Ovary (tissue), 3 donors: ENCODE measurements around the gene STMP1.

ENCODE experiments used
- EP300 ChIP-seq: sonication (generic); formaldehyde crosslinking; IDR thresholded peaks from one replicate; pipeline ENCODE4 v1.6.1; 2017; ENCODE audit warnings: antibody characterized with exemption
- POLR2A ChIP-seq: fragments of 450-650 bp; IDR thresholded peaks from one replicate; pipeline ENCODE4 v1.6.1; 2017; ENCODE audit warnings: antibody characterized with exemption, mild to moderate bottlenecking, moderate library complexity
- TF ChIP-seq, protein P1 (sequence below), 3 donors: fragments of 450-650 bp in 2 of 3; fragments of 200-600 bp in 1 of 3; IDR thresholded peaks; one replicate each; pipeline versions ENCODE4 v1.5.1 to v1.8.0; 2016 to 2022; ENCODE audit warnings: antibody characterized with exemption in 3 of 3, mild to moderate bottlenecking in 1 of 3
- donor health status: DM: no; HTN: no; CAD: no.

DNA sequence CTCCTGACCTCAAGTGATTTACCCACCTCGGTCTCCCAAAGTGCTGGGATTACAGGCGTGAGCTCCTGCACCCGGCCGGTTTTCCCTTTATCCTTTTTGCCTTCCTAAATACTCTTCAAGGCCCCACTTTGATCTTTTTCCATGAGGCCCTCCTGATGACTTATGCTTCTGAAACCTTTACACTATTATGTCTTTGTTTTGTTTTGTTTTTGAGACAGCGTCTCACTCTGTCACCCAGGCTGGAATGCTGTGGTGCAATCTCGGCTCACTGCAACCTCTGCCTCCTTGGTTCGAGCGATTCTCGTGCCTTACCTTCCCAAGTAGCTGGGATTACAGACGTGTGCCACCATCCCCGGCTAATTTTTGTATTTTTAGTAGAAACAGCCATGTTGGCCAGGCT, 3.8 kb downstream of the STMP1 start:
- TF ChIP-seq POLR2A (no peak), EP300 (no peak)
- TF ChIP-seq, protein P1, sequence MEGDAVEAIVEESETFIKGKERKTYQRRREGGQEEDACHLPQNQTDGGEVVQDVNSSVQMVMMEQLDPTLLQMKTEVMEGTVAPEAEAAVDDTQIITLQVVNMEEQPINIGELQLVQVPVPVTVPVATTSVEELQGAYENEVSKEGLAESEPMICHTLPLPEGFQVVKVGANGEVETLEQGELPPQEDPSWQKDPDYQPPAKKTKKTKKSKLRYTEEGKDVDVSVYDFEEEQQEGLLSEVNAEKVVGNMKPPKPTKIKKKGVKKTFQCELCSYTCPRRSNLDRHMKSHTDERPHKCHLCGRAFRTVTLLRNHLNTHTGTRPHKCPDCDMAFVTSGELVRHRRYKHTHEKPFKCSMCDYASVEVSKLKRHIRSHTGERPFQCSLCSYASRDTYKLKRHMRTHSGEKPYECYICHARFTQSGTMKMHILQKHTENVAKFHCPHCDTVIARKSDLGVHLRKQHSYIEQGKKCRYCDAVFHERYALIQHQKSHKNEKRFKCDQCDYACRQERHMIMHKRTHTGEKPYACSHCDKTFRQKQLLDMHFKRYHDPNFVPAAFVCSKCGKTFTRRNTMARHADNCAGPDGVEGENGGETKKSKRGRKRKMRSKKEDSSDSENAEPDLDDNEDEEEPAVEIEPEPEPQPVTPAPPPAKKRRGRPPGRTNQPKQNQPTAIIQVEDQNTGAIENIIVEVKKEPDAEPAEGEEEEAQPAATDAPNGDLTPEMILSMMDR (IDR thresholded peaks at IDR 0.05), result no peak
